VCaP (cell line): ENCODE results near the gene TNFRSF18.

Source experiments
- H3K27ac ChIP-seq: fragments of 450-650 bp; 2 replicates; pipeline ENCODE4 v1.5.1; 2017
- TF ChIP-seq, protein P1 (sequence below): fragments of 450-650 bp; conservative IDR thresholded peaks from 2 replicates; pipeline ENCODE4 v1.5.1; 2017; ENCODE audit warnings: mild to moderate bottlenecking, moderate library complexity

Gene TNFRSF18

DNA sequence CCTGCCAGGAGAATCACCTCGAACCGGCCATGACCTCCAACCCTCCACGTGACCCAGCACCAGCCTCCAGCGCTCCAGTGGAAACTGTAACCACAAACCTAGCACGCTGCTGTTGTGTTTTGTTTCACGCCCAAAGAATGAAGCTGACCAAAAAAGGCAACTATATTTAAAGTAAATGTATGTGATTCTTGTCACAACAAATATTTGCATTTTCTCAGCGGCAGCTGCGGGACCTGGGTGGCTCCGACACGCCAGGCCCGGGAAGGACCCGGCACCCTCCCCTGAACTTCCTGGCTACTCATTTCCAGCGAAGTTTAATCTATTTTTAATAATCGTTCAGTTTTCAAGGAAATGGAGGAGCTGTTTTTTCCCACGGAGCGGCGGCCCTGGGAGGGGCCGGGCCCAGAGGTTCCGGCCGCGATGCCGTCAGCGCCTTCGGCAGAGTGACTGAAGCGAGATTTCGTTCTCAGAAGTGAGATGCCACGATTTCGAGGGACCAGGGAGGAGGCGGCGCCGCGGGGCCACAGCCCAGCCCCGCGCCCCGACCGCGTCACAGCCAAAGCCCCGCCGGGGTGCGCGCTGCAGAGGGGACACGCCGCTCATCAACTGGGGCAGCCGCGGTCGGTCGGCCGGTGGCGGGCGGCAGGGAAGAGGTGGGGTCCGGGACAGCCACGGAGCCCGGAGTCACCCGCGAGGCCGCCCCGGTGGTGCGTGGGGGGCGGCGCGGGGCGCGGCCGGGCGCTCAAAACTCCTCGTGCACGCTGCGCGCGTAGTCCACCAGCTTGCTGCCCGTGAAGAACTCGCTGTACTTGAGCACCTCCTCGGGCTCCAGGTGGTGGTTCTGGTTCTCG lies 10.6 kb upstream of the TNFRSF18 start:
- no peak overlapping the region for H3K27ac ChIP-seq
- TF ChIP-seq, protein P1, sequence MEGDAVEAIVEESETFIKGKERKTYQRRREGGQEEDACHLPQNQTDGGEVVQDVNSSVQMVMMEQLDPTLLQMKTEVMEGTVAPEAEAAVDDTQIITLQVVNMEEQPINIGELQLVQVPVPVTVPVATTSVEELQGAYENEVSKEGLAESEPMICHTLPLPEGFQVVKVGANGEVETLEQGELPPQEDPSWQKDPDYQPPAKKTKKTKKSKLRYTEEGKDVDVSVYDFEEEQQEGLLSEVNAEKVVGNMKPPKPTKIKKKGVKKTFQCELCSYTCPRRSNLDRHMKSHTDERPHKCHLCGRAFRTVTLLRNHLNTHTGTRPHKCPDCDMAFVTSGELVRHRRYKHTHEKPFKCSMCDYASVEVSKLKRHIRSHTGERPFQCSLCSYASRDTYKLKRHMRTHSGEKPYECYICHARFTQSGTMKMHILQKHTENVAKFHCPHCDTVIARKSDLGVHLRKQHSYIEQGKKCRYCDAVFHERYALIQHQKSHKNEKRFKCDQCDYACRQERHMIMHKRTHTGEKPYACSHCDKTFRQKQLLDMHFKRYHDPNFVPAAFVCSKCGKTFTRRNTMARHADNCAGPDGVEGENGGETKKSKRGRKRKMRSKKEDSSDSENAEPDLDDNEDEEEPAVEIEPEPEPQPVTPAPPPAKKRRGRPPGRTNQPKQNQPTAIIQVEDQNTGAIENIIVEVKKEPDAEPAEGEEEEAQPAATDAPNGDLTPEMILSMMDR: no peak

DNA sequence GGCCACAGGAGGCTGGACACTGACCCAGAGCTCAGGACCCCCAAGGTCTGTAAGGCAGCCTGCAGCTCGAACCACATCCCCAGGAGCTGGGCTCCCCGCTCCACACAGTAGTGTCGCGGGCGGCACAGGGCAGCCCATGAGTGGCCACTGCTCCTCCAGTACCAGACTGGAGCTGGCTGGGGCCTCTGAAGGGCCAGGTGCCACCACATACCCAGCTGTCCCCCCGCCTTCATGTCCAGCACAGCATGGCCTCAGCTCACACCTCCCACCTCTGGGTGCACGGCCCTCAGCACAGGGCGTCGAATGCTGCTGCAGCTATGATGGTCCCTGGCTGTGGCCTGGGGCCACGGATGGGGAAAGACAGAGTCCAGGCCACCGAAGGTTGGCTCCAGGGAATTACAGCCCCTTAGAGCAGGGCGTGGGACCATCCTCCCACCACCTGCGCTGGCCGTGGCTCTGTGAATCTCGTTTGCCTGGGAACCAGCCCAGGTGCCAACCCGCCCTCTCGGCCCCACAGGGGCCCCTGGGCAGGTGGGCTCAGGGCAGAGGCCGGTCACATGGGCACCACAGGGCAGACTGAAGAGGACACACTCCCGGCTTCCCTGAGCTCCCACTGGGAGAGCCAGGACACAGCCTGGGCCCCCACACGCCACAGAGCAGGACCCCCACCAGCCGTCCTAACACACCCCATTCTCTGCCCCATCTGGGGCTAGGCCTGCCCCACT lies 9.7 kb upstream of the TNFRSF18 start:
- TF ChIP-seq, protein P1: no peak
- no peak overlapping the region for H3K27ac ChIP-seq

DNA sequence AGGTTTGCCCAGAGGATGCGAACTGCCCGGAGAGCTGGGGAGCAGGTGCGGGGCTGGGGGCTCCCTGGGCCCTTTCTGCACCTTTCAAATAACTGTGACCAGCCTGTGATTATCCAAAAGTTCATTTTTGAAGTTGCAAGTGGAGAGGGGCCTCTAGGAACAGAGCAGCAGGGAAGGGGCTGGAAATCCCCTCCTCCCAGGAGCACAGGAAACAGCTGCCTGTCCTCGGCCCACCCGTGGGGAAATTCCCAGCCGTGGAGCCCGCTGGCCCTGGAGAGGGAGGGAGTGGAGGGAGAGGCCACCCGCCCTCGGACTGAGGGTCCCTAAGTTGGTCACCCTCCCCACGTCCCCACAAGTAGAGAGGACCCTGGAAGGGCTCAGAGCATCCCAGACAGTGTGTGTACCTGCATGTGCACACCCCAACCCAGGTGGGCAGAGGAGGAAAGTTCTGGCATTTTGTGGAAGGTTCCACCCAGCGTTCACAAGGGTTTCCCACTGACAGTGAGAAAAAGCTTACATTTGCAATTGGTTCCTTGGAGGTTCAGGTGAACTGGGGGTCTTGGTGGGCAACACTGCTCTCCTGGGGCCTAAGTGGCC lies 8.8 kb upstream of the TNFRSF18 start:
- H3K27ac ChIP-seq: no peak overlapping the region
- TF ChIP-seq, protein P1: no peak

DNA sequence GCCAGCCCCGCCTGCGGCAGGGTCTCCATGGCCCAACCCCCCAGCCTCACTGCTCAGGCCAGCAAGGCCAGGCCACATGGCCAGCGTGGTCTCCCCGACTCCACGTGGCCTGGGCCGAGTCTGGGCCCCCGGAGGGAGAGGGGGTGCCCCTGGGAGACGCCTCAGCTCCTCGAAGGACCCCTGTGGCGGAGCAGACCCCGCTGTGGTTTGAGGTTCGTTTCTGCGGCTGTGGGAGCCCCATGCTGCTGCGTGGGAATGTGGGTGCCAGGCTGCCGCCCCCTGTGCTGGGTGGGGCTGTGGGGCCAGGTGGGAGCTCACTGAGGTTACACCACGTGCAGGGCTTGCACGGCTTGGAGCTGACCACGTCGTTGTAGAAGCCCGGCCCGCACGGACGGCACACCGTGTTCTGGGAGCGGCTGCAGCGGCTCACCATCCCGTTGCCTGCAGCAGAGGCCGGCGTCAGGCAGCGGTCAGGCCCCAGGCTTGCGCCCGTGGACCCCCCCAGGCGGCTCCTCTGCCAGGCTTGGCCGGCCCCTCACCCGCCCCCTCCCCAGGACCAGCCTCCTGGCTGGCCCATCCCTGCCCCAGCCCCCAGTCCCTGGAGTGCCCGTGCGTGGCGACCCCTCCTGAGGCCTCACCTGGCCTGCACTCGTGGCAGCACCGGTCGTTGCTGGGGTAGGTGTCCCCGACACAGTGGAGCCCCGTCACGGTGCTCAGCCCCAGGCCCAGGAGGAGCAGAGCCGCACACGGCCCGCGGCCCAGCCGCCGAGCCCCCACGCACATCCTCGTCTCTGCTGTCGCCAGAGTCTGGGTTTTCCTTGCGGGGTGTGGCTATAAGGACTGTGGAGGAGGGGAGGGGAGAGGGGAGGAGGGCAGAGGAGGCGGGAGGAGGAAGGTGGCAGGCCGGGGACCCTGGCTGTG lies 7.2 kb upstream of the TNFRSF18 start, which contains the start of gene TNFRSF4:
Gene TNFRSF4 (minus strand): TSS at position 809 of the 921 bp plus-strand sequence. CDS start 26 bp downstream, at position 783.
- H3K27ac ChIP-seq: no peak within 1 kb of the TSS
- TF ChIP-seq, protein P1: no peak

DNA sequence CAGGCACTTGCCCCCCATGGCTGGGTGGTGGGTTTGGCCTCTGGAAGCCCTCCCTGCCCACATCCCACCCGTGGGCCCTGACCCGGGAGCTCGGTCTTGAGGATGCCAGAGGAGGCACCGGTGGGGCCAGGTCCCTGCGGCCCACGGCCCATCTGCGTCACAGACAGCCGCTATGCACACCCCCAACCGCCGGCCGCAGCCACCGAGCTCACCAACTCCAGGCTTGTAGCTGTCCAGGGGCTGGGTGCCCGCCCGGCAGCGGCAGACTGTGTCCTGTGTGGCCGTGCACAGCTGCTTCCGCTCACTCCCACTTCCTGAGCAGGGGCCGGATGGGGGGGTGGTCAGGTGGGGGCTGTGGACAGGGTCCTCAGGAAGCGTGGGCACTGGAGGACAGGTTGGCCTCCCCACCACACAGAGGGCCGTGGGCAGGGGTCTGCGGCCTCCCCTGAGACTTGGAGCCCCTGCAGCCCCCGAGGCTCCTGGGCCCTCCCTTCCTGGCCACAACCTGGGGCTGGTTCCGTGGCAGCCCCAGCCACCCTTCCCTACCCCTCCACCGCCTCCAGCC lies 6.5 kb upstream of the TNFRSF18 start:
- TF ChIP-seq, protein P1: no peak
- no peak overlapping the region for H3K27ac ChIP-seq

DNA sequence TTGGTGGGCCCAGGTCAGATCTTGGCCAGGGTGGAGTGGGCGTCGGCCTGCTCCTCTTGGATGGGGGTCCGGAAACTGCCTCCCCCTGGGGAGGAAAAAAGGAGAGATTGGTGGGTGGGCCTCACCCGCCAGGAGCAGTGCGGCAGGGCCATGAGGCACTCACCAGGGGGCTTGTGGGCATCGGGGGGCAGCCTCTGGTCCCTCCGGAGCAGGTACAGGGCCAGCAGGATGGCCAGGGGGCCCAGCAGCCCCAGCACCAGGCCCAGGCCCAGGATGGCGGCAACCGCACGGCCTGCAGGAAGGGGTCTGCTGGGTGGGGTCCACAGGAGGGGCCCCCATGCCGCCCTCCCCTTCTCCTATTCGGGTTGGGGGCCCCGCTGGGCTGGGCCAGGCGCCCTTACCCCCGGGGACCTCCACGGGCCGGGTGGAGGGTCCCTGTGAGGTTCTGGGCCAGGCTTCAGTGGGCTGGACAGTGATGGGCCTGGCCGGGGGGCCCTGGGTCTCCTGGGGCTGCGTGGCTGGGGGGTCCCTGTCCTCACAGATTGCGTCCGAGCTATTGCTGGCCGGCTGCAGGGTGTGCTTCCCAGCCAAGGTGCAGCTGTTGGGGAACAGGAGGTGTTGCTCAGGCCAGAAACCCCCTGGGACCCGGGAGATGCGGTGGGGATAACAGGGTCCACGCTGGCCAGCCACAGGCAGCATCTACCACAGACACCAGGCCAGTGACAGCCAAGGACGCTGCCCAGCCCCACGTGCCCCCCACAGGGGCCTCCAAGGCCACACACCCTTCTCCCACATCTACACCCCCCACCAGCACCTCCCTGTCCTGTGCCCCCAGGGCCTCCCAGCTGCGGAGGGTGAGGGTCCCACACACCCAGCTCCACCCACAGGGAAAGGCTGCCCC lies 5.4 kb upstream of the TNFRSF18 start:
- no peak overlapping the region for H3K27ac ChIP-seq
- TF ChIP-seq, protein P1: no peak
